ENCODE results near the gene CHST8. TPM values are rescaled to one million over a fixed set of nuclear protein-coding genes. Genes with fewer than 3 reads are reported as not detected.

CHST8 gene
- total RNA-seq, 1 donor from 2014 or later, result not detected

- no peak for TF ChIP-seq CTCF (conservative IDR thresholded peaks at IDR 0.05; ENCODE audit: low read depth, low read length)
- DNase-seq (ENCODE audit: low read depth), result no peak
- H3K4me3 ChIP-seq (ENCODE audit: low read depth, low read length), result no peak overlapping the region
These were observed 156.0 kb downstream of the CHST8 start for GRCh38 chr19:33777753-33778088.

GRCh38 chr19:33778089-33778791, 156.5 kb downstream of the CHST8 start:
- peak; percentile 100 for TF ChIP-seq CTCF (conservative IDR thresholded peaks at IDR 0.05; ENCODE audit: low read depth, low read length)
- H3K4me3 ChIP-seq (ENCODE audit: low read depth, low read length), result no peak overlapping the region
- no peak for DNase-seq (ENCODE audit: low read depth)

- DNase-seq (ENCODE audit: low read depth), result no peak
- no peak for TF ChIP-seq CTCF (conservative IDR thresholded peaks at IDR 0.05; ENCODE audit: low read depth, low read length)
- no peak overlapping the region for H3K4me3 ChIP-seq (ENCODE audit: low read depth, low read length)
These were observed 158.1 kb downstream of the CHST8 start for GRCh38 chr19:33779849-33780248.

GRCh38 chr19:33780251-33780650, 158.5 kb downstream of the CHST8 start:
- no peak overlapping the region for H3K4me3 ChIP-seq (ENCODE audit: low read depth, low read length)
- DNase-seq (ENCODE audit: low read depth), result no peak
- no peak for TF ChIP-seq CTCF (conservative IDR thresholded peaks at IDR 0.05; ENCODE audit: low read depth, low read length)

GRCh38 chr19:33780746-33781145, 159.0 kb downstream of the CHST8 start:
- no peak for DNase-seq (ENCODE audit: low read depth)
- no peak overlapping the region for H3K4me3 ChIP-seq (ENCODE audit: low read depth, low read length)
- TF ChIP-seq CTCF (conservative IDR thresholded peaks at IDR 0.05; ENCODE audit: low read depth, low read length), result no peak

GRCh38 chr19:33781415-33781935, 159.7 kb downstream of the CHST8 start:
- DNase-seq (ENCODE audit: low read depth), result no peak
- TF ChIP-seq CTCF (conservative IDR thresholded peaks at IDR 0.05; ENCODE audit: low read depth, low read length), result no peak
- H3K4me3 ChIP-seq (ENCODE audit: low read depth, low read length), result no peak overlapping the region

- H3K4me3 ChIP-seq (ENCODE audit: low read depth, low read length), result no peak overlapping the region
- no peak for TF ChIP-seq CTCF (conservative IDR thresholded peaks at IDR 0.05; ENCODE audit: low read depth, low read length)
- no peak for DNase-seq (ENCODE audit: low read depth)
These were observed 160.2 kb downstream of the CHST8 start for GRCh38 chr19:33781996-33782395.

All from epithelial cell of proximal tubule (primary cell).